Measurements from ENCODE around the gene MRPL16.
"Not testable (repeated sequence)": the region's sequence is repeated elsewhere in the genome, so short reads cannot be mapped to it uniquely, and the experiment has no call there.

The MRPL16 gene

GRCh38 chr11:59810189-59810910 is at the start of gene MRPL16:
MRPL16 (minus strand) TSS chr11:59810778; CDS start chr11:59810658, 120 bp downstream.
- no peak for FAIRE-seq

GRCh38 chr11:59859673-59860072 is 49.1 kb upstream of the MRPL16 start:
- FAIRE-seq = no peak

- FAIRE-seq = no peak
These were observed 47.2 kb upstream of the MRPL16 start for GRCh38 chr11:59857439-59858434.

- FAIRE-seq = no peak
These were observed 44.3 kb upstream of the MRPL16 start for GRCh38 chr11:59854871-59855270.

GRCh38 chr11:59851416-59851815 is 40.8 kb upstream of the MRPL16 start:
- not testable (repeated sequence) for FAIRE-seq

GRCh38 chr11:59849551-59849950 is 39.0 kb upstream of the MRPL16 start:
- not testable (repeated sequence) for FAIRE-seq

GRCh38 chr11:59849129-59849528 is 38.6 kb upstream of the MRPL16 start:
- FAIRE-seq = no peak

- not testable (repeated sequence) for FAIRE-seq
These were observed 37.9 kb upstream of the MRPL16 start for GRCh38 chr11:59848439-59848838.

- no peak for FAIRE-seq
These were observed 37.0 kb upstream of the MRPL16 start for GRCh38 chr11:59847626-59848025.

- no peak for FAIRE-seq
These were observed 36.0 kb upstream of the MRPL16 start for GRCh38 chr11:59846556-59846955.

- no peak for FAIRE-seq
These were observed 34.8 kb upstream of the MRPL16 start, which contains the start of gene CBLIF for GRCh38 chr11:59845399-59845798. CBLIF (minus strand) TSS chr11:59845499; CDS start chr11:59845453, 46 bp downstream.

GRCh38 chr11:59842316-59842715 is 31.7 kb upstream of the MRPL16 start:
- FAIRE-seq = no peak

GRCh38 chr11:59841514-59841913 is 30.9 kb upstream of the MRPL16 start:
- FAIRE-seq = no peak

GRCh38 chr11:59839615-59840014 is 29.0 kb upstream of the MRPL16 start:
- no peak for FAIRE-seq

- FAIRE-seq = no peak
These were observed 23.0 kb upstream of the MRPL16 start for GRCh38 chr11:59833602-59834001.

- no peak for FAIRE-seq
These were observed 18.8 kb upstream of the MRPL16 start for GRCh38 chr11:59829358-59829757.

GRCh38 chr11:59822989-59823566 is 12.5 kb upstream of the MRPL16 start:
- FAIRE-seq = peak; percentile 79

- FAIRE-seq = no peak
These were observed 8.0 kb upstream of the MRPL16 start for GRCh38 chr11:59818572-59818971.

- not testable (repeated sequence) for FAIRE-seq
These were observed 5.9 kb upstream of the MRPL16 start for GRCh38 chr11:59816434-59816833.

GRCh38 chr11:59815754-59816153 is 5.2 kb upstream of the MRPL16 start:
- FAIRE-seq = no peak

- no peak for FAIRE-seq
These were observed 3.4 kb upstream of the MRPL16 start for GRCh38 chr11:59814021-59814420.

GRCh38 chr11:59813364-59813763 is 2.8 kb upstream of the MRPL16 start:
- FAIRE-seq = no peak

- no peak for FAIRE-seq
These were observed 1.6 kb upstream of the MRPL16 start for GRCh38 chr11:59812220-59812619.
